Endothelial cell (in vitro differentiated cells): ENCODE data around the gene TBC1D5. TPM values are rescaled to one million over a fixed set of nuclear protein-coding genes. Genes with fewer than 3 reads are reported as not detected.

ENCODE experiments used
- DNase-seq: peaks from one replicate; pipeline ENCODE4 v3.0.0; 2021; ENCODE audit warnings: low spot score
- H3K27ac Mint-ChIP-seq: one replicate; pipeline ENCODE4 v1.8.0; 2021; ENCODE audit warnings: mixed read lengths, inconsistent platforms; ENCODE audit not compliant: unreplicated experiment
- H3K27me3 Mint-ChIP-seq: one replicate; pipeline ENCODE4 v1.8.0; 2021; ENCODE audit warnings: mild to moderate bottlenecking, moderate library complexity, mixed read lengths, inconsistent platforms; ENCODE audit not compliant: unreplicated experiment
- H3K36me3 Mint-ChIP-seq: one replicate; pipeline ENCODE4 v1.8.0; 2021; ENCODE audit warnings: mild to moderate bottlenecking, low read depth, mixed read lengths, inconsistent platforms; ENCODE audit not compliant: unreplicated experiment
- H3K4me1 Mint-ChIP-seq: one replicate; pipeline ENCODE4 v1.8.0; 2021; ENCODE audit warnings: mild to moderate bottlenecking, mixed read lengths, inconsistent platforms; ENCODE audit not compliant: unreplicated experiment
- H3K4me3 Mint-ChIP-seq: one replicate; pipeline ENCODE4 v1.8.0; 2021; ENCODE audit warnings: mild to moderate bottlenecking, mixed read lengths, inconsistent platforms; ENCODE audit not compliant: unreplicated experiment
- H3K9me3 Mint-ChIP-seq: one replicate; pipeline ENCODE4 v1.8.0; 2021; ENCODE audit warnings: mixed read lengths, inconsistent platforms; ENCODE audit not compliant: unreplicated experiment
- CTCF ChIP-seq: fragments of 200-600 bp; sonication (generic); IDR thresholded peaks from one replicate; pipeline ENCODE4 v1.5.0; 2021; ENCODE audit warnings: antibody characterized with exemption; ENCODE audit not compliant: unreplicated experiment
- total RNA-seq: library from RNA; stranded (reverse); fragmentation: NEBNext Ultra II Directional; extraction: Animal tissue kit (Norgen Biotek cat#: 25700); gene quantifications from one replicate; pipeline ENCODE4 v1.2.1, GENCODE V29; 2021; ENCODE audit not compliant: unreplicated experiment

The TBC1D5 gene
- total RNA-seq, 1 donor from 2014 or later: 48.2 TPM

GRCh38 chr3:17342119-17342518 is 400.3 kb downstream of the TBC1D5 start:
- Mint-ChIP-seq H3K27me3 (no peaks in the 10 kb centered on the region), H3K4me1 (no peaks in the 10 kb centered on the region), H3K4me3 (no peak overlapping the region), H3K9me3 (no peaks in the 10 kb centered on the region), H3K27ac (no peak overlapping the region), H3K36me3 (no peaks in the 10 kb centered on the region)
- TF ChIP-seq CTCF: no peak
- no peak for DNase-seq

GRCh38 chr3:17340693-17341092 is 401.7 kb downstream of the TBC1D5 start:
- TF ChIP-seq CTCF: no peak

GRCh38 chr3:17340261-17340660 is 402.2 kb downstream of the TBC1D5 start:
- Mint-ChIP-seq H3K27ac (no peak overlapping the region), H3K27me3 (no peaks in the 10 kb centered on the region), H3K4me3 (no peak overlapping the region)

More at GRCh38 chr3:17340693-17341092, 401.7 kb downstream of the TBC1D5 start:
- no peaks in the 10 kb centered on the region for H3K4me1 Mint-ChIP-seq
- no peak for DNase-seq
- H3K9me3 Mint-ChIP-seq: no peaks in the 10 kb centered on the region
- no peaks in the 10 kb centered on the region for H3K36me3 Mint-ChIP-seq
- no peak overlapping the region for H3K4me3 Mint-ChIP-seq
- no peak overlapping the region for H3K27ac Mint-ChIP-seq
- no peaks in the 10 kb centered on the region for H3K27me3 Mint-ChIP-seq

GRCh38 chr3:17339132-17339575 is 403.3 kb downstream of the TBC1D5 start:
- H3K9me3 Mint-ChIP-seq: no peaks in the 10 kb centered on the region
- no peak overlapping the region for H3K4me3 Mint-ChIP-seq
- no peak overlapping the region for H3K27ac Mint-ChIP-seq
- H3K36me3 Mint-ChIP-seq: no peaks in the 10 kb centered on the region
- DNase-seq: no peak
- no peak for TF ChIP-seq CTCF
- H3K27me3 Mint-ChIP-seq: no peaks in the 10 kb centered on the region
- H3K4me1 Mint-ChIP-seq: no peaks in the 10 kb centered on the region

More at GRCh38 chr3:17340261-17340660, 402.2 kb downstream of the TBC1D5 start:
- no peak for TF ChIP-seq CTCF
- no peak for DNase-seq
- Mint-ChIP-seq H3K4me1 (no peaks in the 10 kb centered on the region), H3K36me3 (no peaks in the 10 kb centered on the region), H3K9me3 (no peaks in the 10 kb centered on the region)

GRCh38 chr3:17336291-17336690 is 406.1 kb downstream of the TBC1D5 start:
- no peaks in the 10 kb centered on the region for H3K36me3 Mint-ChIP-seq
- no peak overlapping the region for H3K4me3 Mint-ChIP-seq
- H3K27me3 Mint-ChIP-seq: no peaks in the 10 kb centered on the region
- no peaks in the 10 kb centered on the region for H3K9me3 Mint-ChIP-seq
- TF ChIP-seq CTCF: no peak
- no peak for DNase-seq
- H3K4me1 Mint-ChIP-seq: no peaks in the 10 kb centered on the region
- H3K27ac Mint-ChIP-seq: no peak overlapping the region
